Neuronal stem cell (in vitro differentiated cells): ENCODE results near the gene AFTPH.

Experiments used
- DNase-seq: peaks from one replicate; pipeline ENCODE4 v3.0.0-alpha.2; 2013; ENCODE audit warnings: low spot score
- H2AFZ ChIP-seq: one replicate; pipeline ENCODE4 v1.6.1; 2013; ENCODE audit warnings: mild to moderate bottlenecking, low read length, inconsistent platforms
- H2AK5ac ChIP-seq: 2 replicates; pipeline ENCODE4 v1.6.1; 2013; ENCODE audit warnings: low read depth, mild to moderate bottlenecking, inconsistent platforms, low read length, moderate library complexity, mixed read lengths
- H2BK120ac ChIP-seq: 2 replicates; pipeline ENCODE4 v1.6.1; 2013; ENCODE audit warnings: low read depth, mild to moderate bottlenecking, inconsistent platforms, low read length, moderate library complexity, mixed read lengths
- H2BK12ac ChIP-seq: one replicate; pipeline ENCODE4 v1.6.1; 2013; ENCODE audit warnings: low read length, inconsistent platforms
- H2BK15ac ChIP-seq: 2 replicates; pipeline ENCODE4 v1.6.1; 2013; ENCODE audit warnings: mild to moderate bottlenecking, low read length, inconsistent platforms, mixed read lengths
- H2BK5ac ChIP-seq: one replicate; pipeline ENCODE4 v1.6.1; 2013; ENCODE audit warnings: inconsistent platforms, mild to moderate bottlenecking, low read length, moderate library complexity
- H3K14ac ChIP-seq: one replicate; pipeline ENCODE4 v1.6.1; 2013; ENCODE audit warnings: low read length, inconsistent platforms
- H3K18ac ChIP-seq: 2 replicates; pipeline ENCODE4 v1.6.1; 2013; ENCODE audit warnings: low read length, inconsistent platforms
- H3K23ac ChIP-seq: 2 replicates; pipeline ENCODE4 v1.6.1; 2013; ENCODE audit warnings: low read depth, mild to moderate bottlenecking, mixed read lengths, low read length, inconsistent platforms; ENCODE audit not compliant: poor library complexity
- H3K27ac ChIP-seq: replicated peaks from 3 replicates; pipeline ENCODE4 v1.5.1; 2013; ENCODE audit warnings: low read length, inconsistent platforms
- H3K27me3 ChIP-seq, 3 experiments: 2 replicates each; pipeline ENCODE4 v1.6.1; 2013; ENCODE audit warnings: low read length in 3 of 3, mild to moderate bottlenecking in 2 of 3, inconsistent platforms in 1 of 3, low read depth in 1 of 3, mixed read lengths in 1 of 3, moderate library complexity in 1 of 3; ENCODE audit not compliant: control insufficient read depth in 3 of 3, insufficient read depth in 3 of 3
- H3K36me3 ChIP-seq, 2 donors: replicated peaks in 1 of 2; 2 replicates each; pipeline ENCODE4 v1.6.1; 2013; ENCODE audit warnings: low read length in 2 of 2; ENCODE audit not compliant: control insufficient read depth in 2 of 2, insufficient read depth in 2 of 2
- H3K4ac ChIP-seq: 2 replicates; pipeline ENCODE4 v1.6.1; 2013; ENCODE audit warnings: inconsistent platforms, mild to moderate bottlenecking, low read length, moderate library complexity
- H3K4me1 ChIP-seq, 2 donors: 1 replicate in 1 of 2; 2 replicates in 1 of 2; pipeline ENCODE4 v1.6.1; 2013; ENCODE audit warnings: low read length in 2 of 2, low read depth in 1 of 2; ENCODE audit not compliant: control insufficient read depth in 2 of 2, insufficient read depth in 1 of 2
- H3K4me2 ChIP-seq: one replicate; pipeline ENCODE4 v1.6.1; 2013; ENCODE audit warnings: mild to moderate bottlenecking, low read length, inconsistent platforms; ENCODE audit not compliant: insufficient read depth, poor library complexity, severe bottlenecking
- H3K4me3 ChIP-seq, 2 donors: 2 replicates each; pipeline ENCODE4 v1.5.1; 2013; ENCODE audit warnings: low read length in 2 of 2, mild to moderate bottlenecking in 2 of 2, inconsistent platforms in 1 of 2, moderate library complexity in 1 of 2
- H3K79me1 ChIP-seq: one replicate; pipeline ENCODE4 v1.6.1; 2013; ENCODE audit warnings: low read depth, mild to moderate bottlenecking, inconsistent platforms, low read length, moderate library complexity
- H3K9ac ChIP-seq: one replicate; pipeline ENCODE4 v1.6.1; 2013; ENCODE audit warnings: mild to moderate bottlenecking, low read depth, low read length, inconsistent platforms; ENCODE audit not compliant: poor library complexity
- H3K9me3 ChIP-seq, 2 donors: replicated peaks in 1 of 2; 2 replicates each; pipeline versions ENCODE3 to v1.6.1; 2013; ENCODE audit warnings: low read length in 2 of 2, mild to moderate bottlenecking in 2 of 2, inconsistent platforms in 1 of 2, low read depth in 1 of 2, mixed read lengths in 1 of 2, moderate library complexity in 1 of 2; ENCODE audit not compliant: control insufficient read depth in 2 of 2, insufficient read depth in 1 of 2
- H4K8ac ChIP-seq: one replicate; pipeline ENCODE4 v1.6.1; 2013; ENCODE audit warnings: low read depth, mild to moderate bottlenecking, inconsistent platforms, low read length, moderate library complexity
- H4K91ac ChIP-seq: one replicate; pipeline ENCODE4 v1.6.1; 2013; ENCODE audit warnings: low read length, low read depth, mild to moderate bottlenecking, inconsistent platforms; ENCODE audit not compliant: poor library complexity
- WGBS, 2 donors: extraction: QIAGEN DNeasy Blood & Tissue Kit; methylation state at CpG; one replicate each; pipeline ENCODE4 v1.1.7; 2013; ENCODE audit warnings: missing lambda C conversion rate in 2 of 2, mixed read lengths in 1 of 2; ENCODE audit not compliant: insufficient read length in 2 of 2, insufficient replicate concordance in 1 of 2; ENCODE audit errors: extremely low coverage in 2 of 2; 5-methylcytosine and 5-hydroxymethylcytosine counted together

The AFTPH gene

DNA sequence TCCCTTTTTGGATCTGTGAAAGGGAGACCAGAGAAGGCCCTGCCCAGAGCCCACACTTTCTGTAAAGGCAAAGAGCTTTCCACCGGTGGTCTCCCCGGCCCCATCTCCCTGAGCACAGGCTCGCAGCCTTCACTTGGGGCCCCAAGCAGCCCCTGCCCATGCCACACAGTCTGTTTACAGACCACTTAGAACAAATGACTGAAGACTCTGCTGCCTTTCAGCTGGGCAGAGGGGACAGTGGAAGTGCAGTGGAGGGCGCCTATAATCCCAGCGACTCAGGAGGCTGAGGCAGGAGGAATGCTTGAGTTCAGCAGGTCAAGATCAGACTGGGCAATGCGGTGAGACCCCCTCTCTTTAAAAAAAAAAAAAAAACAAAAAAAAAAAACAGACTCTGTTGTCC is 100.7 kb downstream of the AFTPH start:
- Histone ChIP-seq H3K27ac (no peak overlapping the region), H3K4me3 (no peak overlapping the region), H3K9me3 (no peaks in the 10 kb centered on the region), H2BK120ac (no peak overlapping the region), H3K36me3 (no peaks in the 10 kb centered on the region), H2BK12ac (peak overlapping the region; percentile 48), H3K79me1 (peaks cover 2% of the 10 kb centered on the region), H3K23ac (no peak overlapping the region), H3K18ac (peak overlapping the region; percentile 69), H2BK5ac (peak overlapping the region; percentile 44), H2AK5ac (peak overlapping the region; percentile 72), H3K4me2 (no peak overlapping the region), H3K27me3 (no peaks in the 10 kb centered on the region), H3K4me1 (peaks cover 22 to 28% of the 10 kb centered on the region in 2 donors), H4K8ac (no peak overlapping the region), H3K14ac (no peak overlapping the region), H2BK15ac (peak overlapping the region; percentile 59), H3K4ac (no peak overlapping the region), H2AFZ (no peak overlapping the region), H4K91ac (no peak overlapping the region), H3K9ac (no peak overlapping the region)
- WGBS, 2 donors: no CpG with 5 or more reads among the region's 6 CpGs
- DNase-seq: no peak

DNA sequence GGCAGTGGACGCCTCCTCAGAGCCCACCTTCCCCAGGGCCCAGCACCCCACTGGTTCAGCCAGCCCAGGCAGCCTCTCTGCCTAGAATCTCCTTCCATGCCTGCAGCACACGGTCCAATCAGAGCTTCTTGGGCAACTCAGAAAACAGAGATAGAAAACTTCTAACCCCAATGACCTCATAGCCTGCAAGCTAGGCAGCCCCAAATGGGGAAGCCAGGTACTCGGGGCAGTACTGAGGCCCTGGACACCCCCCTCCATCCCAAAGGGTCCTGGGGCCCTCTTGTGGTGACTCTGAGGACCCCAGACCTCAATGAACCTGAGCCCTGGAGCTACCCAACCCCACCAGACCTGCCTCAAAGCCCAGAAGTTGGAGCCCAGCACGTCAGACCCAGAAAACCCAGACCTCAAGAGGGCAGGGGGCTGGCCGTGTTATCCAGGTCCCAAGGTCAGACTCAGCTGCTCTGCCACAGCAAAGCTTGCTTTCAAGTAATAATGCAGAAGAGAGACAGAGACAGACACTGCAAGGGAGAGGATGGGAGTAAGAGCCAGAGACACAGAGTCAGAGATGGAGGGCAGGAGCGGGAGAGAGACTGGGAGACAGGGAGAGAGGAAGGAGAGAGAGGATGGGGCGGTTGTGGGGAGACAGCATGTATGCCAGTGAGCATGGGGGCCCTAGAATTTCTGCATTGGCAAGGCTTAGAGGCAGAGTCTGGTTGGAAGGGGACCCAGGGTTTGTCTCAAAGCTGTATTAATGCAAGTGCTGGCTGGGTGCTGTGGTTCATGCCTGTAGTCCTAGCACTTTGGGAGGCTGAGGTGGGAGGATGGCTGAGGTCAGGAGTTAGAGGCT is 101.4 kb downstream of the AFTPH start:
- peaks cover 2% of the 10 kb centered on the region for H3K79me1 ChIP-seq
- H4K91ac ChIP-seq: no peak overlapping the region
- peak overlapping the region; percentile 72 for H2AK5ac ChIP-seq
- peak overlapping the region; percentile 69 for H3K18ac ChIP-seq
- H3K4me2 ChIP-seq: no peak overlapping the region
- peaks cover 22 to 28% of the 10 kb centered on the region in 2 donors for H3K4me1 ChIP-seq
- peak overlapping the region; percentile 44 for H2BK5ac ChIP-seq
- H2BK15ac ChIP-seq: peak overlapping the region; percentile 69
- DNase-seq: no peak
- no peak overlapping the region for H3K4ac ChIP-seq
- no peak overlapping the region for H3K4me3 ChIP-seq
- H3K9me3 ChIP-seq: no peaks in the 10 kb centered on the region
- H2AFZ ChIP-seq: no peak overlapping the region
- H3K36me3 ChIP-seq: peaks cover 0 to 2% of the 10 kb centered on the region in 2 donors
- H3K23ac ChIP-seq: no peak overlapping the region
- H4K8ac ChIP-seq: no peak overlapping the region
- H3K27me3 ChIP-seq: no peaks in the 10 kb centered on the region
- no peak overlapping the region for H3K14ac ChIP-seq
- H2BK120ac ChIP-seq: peak overlapping the region; percentile 38
- no CpG with 5 or more reads among the region's 7 CpGs for WGBS, 2 donors
- no peak overlapping the region for H3K27ac ChIP-seq
- no peak overlapping the region for H3K9ac ChIP-seq
- H2BK12ac ChIP-seq: peak overlapping the region; percentile 41

DNA sequence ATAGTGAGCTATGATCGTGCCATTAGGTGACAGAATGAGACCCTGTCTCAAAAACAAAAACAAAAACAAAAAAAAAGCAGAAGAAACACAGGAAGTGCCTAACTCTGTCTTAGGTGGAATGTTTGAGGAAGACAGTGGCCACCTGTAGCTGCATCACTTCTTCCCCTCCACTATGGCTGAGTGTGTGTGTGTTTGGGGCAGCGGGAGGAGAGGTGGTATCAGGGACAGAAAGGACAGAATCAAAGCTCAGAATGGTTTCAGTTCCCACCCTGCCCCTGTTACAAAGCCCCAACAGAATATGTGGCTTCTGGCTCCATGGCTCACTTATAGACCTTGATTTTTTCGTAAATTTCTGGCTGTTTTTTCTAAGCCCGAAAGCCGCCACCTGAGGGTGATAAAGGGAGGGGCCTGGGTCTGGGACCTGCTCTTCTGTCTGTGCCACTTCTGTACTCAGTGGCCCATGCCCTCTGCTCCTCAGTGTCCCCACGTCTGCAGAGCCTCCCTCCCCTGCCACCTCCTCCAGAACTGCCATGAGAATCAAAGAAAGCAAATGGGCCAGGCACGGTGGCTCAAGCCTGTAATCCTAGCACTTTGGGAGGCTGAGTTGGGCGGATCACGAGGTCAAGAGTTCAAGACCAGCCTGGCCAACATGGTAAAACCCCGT is 102.2 kb downstream of the AFTPH start:
- no peak for DNase-seq
- peak overlapping the region; percentile 38 for H2BK120ac ChIP-seq
- H2BK5ac ChIP-seq: no peak overlapping the region
- peaks cover 5 to 9% of the 10 kb centered on the region in 2 donors for H3K36me3 ChIP-seq
- H3K4me3 ChIP-seq: no peak overlapping the region
- no peak overlapping the region for H3K14ac ChIP-seq
- H3K4me2 ChIP-seq: no peak overlapping the region
- no peak overlapping the region for H3K23ac ChIP-seq
- no peak overlapping the region for H4K91ac ChIP-seq
- no peak overlapping the region for H3K9ac ChIP-seq
- H2BK15ac ChIP-seq: peak overlapping the region; percentile 69
- H3K9me3 ChIP-seq: no peaks in the 10 kb centered on the region
- no peak overlapping the region for H3K4ac ChIP-seq
- no peak overlapping the region for H4K8ac ChIP-seq
- no peak overlapping the region for H3K27ac ChIP-seq
- no CpG with 5 or more reads among the region's 10 CpGs for WGBS, 2 donors
- peak overlapping the region; percentile 78 for H3K18ac ChIP-seq
- peaks cover 22 to 28% of the 10 kb centered on the region in 2 donors for H3K4me1 ChIP-seq
- no peaks in the 10 kb centered on the region for H3K27me3 ChIP-seq
- H2AK5ac ChIP-seq: peak overlapping the region; percentile 51
- H3K79me1 ChIP-seq: peaks cover 2% of the 10 kb centered on the region
- peak overlapping the region; percentile 42 for H2BK12ac ChIP-seq
- H2AFZ ChIP-seq: no peak overlapping the region
